Activated T-helper 17 cell treated with anti-CD3 and anti-CD28 coated beads, Interleukin-2, amount 50 U/mL, for 72 hours (primary cell): ENCODE data around the gene LCOR. TPM values are rescaled to one million over a fixed set of nuclear protein-coding genes. Genes with fewer than 3 reads are reported as not detected.

ENCODE experiments used
- ATAC-seq: fragments of 150-1000 bp; cut with Tn5 transposase; replicated peaks from 2 replicates; pipeline ENCODE4 v1.10.0; 2021; ENCODE audit warnings: mild to moderate bottlenecking, moderate library complexity
- H3K27ac Mint-ChIP-seq: one replicate; pipeline ENCODE4 v1.8.0; 2022; ENCODE audit warnings: mixed read lengths
- H3K27me3 Mint-ChIP-seq: one replicate; pipeline ENCODE4 v1.8.0; 2022; ENCODE audit warnings: mixed read lengths
- H3K36me3 Mint-ChIP-seq: one replicate; pipeline ENCODE4 v1.8.0; 2022; ENCODE audit warnings: low read depth, mild to moderate bottlenecking, mixed read lengths
- H3K4me1 Mint-ChIP-seq: one replicate; pipeline ENCODE4 v1.8.0; 2022; ENCODE audit warnings: mixed read lengths
- H3K4me3 Mint-ChIP-seq: one replicate; pipeline ENCODE4 v1.8.0; 2022; ENCODE audit warnings: mild to moderate bottlenecking, mixed read lengths
- H3K9me3 Mint-ChIP-seq: one replicate; pipeline ENCODE4 v1.8.0; 2022; ENCODE audit warnings: mixed read lengths
- total RNA-seq, 2 donors: library from RNA; stranded (reverse); gene quantifications; one replicate each; pipeline ENCODE4 v1.2.3, GENCODE V29; 2022

Gene LCOR
- total RNA-seq, 2 donors from 2014 or later, result 25.5 to 29.6 TPM

DNA sequence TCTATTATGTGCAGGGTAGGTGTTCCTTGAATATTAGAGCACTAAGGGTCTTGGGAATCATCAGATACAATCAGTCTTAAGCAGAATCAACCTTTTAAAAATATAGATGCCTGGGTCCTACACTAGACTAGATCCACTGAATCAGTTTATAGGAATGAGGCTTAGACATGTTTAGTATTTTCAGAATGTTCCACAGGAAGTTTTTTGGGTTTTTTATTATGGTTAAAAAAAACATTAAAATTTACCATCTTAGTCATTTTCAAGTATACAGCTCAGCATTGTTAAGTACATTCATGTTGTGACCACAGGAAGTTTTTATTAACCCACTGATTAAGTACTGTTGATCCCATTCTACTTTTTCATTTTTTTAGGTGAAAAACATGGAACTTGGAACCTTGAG is 135.7 kb downstream of the LCOR start:
- H3K36me3 Mint-ChIP-seq, result no peaks in the 10 kb centered on the region
- H3K9me3 Mint-ChIP-seq, result no peaks in the 10 kb centered on the region
- H3K4me3 Mint-ChIP-seq, result no peak overlapping the region
- no peaks in the 10 kb centered on the region for H3K4me1 Mint-ChIP-seq
- H3K27me3 Mint-ChIP-seq, result no peaks in the 10 kb centered on the region
- no peak overlapping the region for H3K27ac Mint-ChIP-seq
- no peak for ATAC-seq

DNA sequence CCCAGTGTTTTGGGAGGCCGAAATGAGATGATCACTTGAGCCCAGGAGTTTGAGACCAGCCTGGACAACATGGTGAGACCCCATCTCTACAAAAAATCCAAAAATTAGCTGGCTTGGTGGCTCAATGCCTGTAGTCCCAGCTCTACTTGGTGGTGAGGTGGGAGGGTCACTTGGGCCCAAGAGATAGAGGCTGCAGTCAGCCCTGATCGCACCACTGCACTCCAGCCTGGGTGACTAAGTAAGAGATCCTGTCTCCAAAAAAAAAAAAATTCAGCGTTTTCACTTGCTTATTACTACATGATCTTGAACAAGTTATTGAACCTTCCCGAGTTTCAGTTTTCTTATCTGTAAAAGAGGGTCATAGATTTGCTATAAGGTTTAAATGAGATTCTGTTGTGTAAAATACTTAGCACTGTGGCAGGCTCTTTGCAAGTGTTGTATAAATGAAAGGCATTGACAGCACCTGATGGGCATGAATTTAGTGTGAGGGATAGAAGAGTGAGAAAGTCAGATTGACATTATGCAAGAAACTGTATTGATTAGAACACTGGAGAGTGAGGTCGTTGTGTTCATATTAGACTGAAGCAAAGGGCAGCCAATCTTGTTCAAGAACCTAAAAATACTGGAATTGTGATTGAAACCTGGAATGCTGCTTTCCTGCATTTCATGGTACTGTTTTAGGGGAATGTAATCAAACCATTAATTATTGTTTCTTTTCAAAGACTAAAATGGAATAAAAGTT is 136.8 kb downstream of the LCOR start:
- H3K4me3 Mint-ChIP-seq, result no peak overlapping the region
- no peaks in the 10 kb centered on the region for H3K4me1 Mint-ChIP-seq
- H3K27me3 Mint-ChIP-seq, result no peaks in the 10 kb centered on the region
- H3K36me3 Mint-ChIP-seq, result no peaks in the 10 kb centered on the region
- H3K9me3 Mint-ChIP-seq, result no peaks in the 10 kb centered on the region
- no peak for ATAC-seq
- no peak overlapping the region for H3K27ac Mint-ChIP-seq

DNA sequence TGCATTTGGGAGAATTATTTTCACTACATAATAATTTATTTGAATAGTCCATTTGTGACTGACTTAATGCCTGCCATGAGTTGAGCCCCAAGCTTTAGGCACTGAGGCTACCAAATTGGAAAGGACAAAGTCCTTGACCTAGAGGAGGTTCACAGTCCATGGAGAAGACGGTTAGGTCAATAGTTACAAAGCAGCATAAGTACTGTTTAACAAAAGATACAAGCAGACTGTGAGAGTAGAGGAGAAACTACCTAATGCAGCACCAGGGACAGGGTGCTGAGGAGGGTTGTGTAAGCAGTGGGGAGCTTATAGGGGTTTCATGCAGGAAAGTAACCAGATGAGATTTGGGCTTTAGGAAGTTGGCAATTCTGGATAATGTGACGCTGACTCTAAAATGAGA is 139.2 kb downstream of the LCOR start:
- Mint-ChIP-seq H3K9me3 (no peaks in the 10 kb centered on the region), H3K4me3 (no peak overlapping the region), H3K4me1 (no peaks in the 10 kb centered on the region), H3K36me3 (no peaks in the 10 kb centered on the region), H3K27me3 (no peaks in the 10 kb centered on the region), H3K27ac (no peak overlapping the region)
- ATAC-seq, result no peak

DNA sequence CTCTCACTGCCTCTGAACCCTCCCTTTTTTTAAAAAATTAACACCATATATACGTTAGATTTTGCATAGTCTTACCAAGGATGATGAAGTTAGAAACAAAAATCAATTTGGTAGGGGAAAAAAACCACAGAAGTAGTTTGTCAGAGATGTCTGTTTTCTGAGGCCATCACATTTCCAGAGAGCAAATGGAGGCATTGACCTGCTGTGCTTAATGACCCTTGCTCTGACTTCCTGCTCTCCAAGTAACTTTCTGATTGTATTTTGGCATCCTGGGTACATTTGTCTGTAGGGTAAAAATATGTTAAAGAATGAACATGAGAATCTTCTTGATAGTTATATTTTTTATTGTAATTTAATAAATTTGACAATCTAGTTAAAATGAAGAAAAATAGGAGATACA is 140.2 kb downstream of the LCOR start:
- Mint-ChIP-seq H3K36me3 (no peaks in the 10 kb centered on the region), H3K9me3 (no peaks in the 10 kb centered on the region)

DNA sequence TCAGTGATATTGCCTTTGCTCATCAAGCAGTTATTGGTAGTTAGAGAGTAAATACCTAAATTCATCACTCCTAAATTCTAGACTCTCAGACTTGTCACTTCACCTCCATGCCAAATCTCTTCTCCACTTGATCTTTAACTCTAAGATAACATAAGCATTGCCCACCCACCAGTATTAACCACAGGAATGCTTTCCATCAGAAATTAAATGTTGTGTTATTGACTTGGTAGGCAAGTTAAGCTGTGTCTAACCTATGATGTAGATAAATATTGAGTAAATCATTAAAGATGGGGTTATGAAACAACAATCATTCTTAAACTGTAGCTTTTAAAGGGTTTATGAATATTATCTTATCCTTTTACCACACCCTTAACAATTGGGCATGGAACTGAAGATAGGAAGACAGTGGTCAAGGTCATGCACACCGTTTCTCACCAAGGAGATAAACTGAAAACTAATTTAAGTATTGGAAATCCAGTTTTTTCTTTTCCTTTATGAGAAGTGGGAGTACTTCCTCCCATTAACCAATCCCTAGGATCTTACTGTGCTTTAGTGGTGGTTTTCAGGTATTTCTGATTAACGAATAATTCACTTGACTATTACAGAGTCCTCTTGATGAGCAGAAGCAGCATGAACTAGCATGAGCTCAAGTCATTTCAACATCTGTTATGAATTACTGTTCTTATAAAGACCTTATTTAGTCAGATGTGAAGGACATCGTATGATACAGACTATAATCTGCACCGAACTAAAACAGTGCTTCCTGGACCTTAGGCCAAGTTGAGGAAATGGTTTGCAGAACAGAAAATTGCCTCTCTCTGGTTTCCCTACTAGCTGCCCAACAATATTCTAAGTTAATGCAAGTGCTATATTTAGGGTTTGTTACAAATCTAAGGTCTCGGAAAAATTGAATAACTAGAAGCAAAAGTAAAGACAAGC is 142.0 kb downstream of the LCOR start:
- H3K27ac Mint-ChIP-seq, result no peak overlapping the region
- ATAC-seq, result no peak
- H3K9me3 Mint-ChIP-seq, result no peaks in the 10 kb centered on the region
- H3K36me3 Mint-ChIP-seq, result peaks cover 6% of the 10 kb centered on the region
- H3K27me3 Mint-ChIP-seq, result no peaks in the 10 kb centered on the region
- H3K4me1 Mint-ChIP-seq, result peaks cover 13% of the 10 kb centered on the region
- H3K4me3 Mint-ChIP-seq, result no peak overlapping the region

More for the DNA sequence above, 140.2 kb downstream of the LCOR start:
- Mint-ChIP-seq H3K27me3 (no peaks in the 10 kb centered on the region), H3K27ac (no peak overlapping the region), H3K4me3 (no peak overlapping the region), H3K4me1 (no peaks in the 10 kb centered on the region)
- no peak for ATAC-seq

DNA sequence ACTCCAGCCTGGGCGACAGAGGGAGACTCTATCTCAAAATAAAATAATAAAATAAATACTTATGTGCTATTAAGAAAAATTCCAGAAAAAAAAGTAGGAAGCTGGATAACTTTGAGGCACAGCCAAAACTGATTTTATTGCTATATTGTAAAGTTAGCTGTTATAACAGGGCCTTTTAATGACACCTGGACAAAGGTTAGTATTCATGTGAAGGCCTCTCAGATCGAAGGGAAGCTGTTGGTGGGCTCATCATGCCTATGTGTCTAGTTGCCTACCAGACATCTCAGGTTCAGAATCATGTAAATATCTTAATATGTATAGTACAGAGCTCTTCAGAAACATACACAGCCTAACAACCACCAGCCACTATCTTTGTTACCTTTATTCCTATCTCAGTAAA is 143.0 kb downstream of the LCOR start:
- no peaks in the 10 kb centered on the region for H3K9me3 Mint-ChIP-seq
- peaks cover 13% of the 10 kb centered on the region for H3K4me1 Mint-ChIP-seq
- no peak for ATAC-seq
- H3K27me3 Mint-ChIP-seq, result no peaks in the 10 kb centered on the region
- H3K27ac Mint-ChIP-seq, result no peak overlapping the region
- no peak overlapping the region for H3K4me3 Mint-ChIP-seq
- peaks cover 6% of the 10 kb centered on the region for H3K36me3 Mint-ChIP-seq

DNA sequence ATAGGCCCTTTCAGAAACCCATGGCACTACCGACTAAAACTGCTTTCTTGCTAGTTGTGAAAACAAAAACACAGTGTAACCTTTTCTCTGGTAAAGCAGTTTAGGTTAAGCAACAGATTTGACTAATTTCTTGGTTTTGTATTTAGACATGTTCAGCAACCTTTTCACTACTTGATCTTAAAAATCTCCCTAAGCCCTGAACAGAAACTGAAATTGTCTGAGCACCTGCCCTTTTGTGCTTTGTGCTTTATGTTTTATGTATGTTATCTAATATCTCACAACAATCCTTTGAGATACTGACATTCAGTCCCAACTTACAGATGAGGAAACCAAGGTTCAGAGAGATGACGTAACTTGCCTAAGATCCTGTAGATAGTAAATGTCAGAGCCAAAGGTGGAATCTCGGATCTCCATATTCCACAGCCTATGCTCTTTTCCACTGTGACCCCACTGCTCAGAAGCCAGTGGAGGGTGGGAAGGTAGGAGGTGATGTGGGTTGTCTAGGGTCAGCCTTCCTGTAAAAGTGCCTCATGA is 146.6 kb downstream of the LCOR start:
- H3K27me3 Mint-ChIP-seq, result no peaks in the 10 kb centered on the region
- H3K27ac Mint-ChIP-seq, result peak overlapping the region; percentile 80

DNA sequence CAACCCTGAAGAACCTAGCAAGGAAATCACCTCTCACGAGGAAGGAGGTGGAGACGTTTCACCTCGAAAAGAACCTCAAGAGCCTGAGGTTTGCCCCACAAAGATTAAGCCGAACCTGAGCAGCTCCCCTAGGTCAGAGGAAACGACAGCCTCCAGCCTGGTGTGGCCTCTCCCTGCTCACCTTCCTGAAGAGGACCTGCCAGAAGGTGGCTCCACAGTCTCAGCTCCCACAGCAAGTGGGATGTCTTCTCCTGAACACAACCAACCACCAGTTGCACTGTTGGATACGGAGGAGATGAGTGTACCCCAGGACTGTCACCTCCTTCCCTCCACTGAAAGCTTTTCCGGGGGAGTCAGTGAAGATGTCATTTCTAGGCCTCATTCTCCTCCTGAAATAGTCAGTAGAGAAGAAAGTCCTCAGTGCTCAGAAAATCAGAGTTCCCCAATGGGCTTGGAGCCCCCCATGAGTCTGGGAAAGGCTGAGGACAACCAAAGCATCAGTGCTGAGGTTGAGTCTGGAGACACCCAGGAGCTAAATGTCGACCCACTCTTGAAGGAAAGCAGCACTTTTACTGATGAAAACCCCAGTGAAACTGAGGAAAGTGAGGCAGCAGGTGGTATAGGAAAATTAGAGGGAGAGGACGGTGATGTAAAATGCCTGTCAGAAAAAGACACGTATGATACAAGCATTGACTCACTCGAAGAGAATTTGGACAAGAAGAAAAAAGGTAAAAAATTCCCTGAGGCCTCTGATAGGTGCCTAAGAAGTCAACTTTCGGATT is 150.2 kb downstream of the LCOR start:
- Mint-ChIP-seq H3K27me3 (no peaks in the 10 kb centered on the region), H3K36me3 (peaks cover 27% of the 10 kb centered on the region), H3K27ac (no peak overlapping the region), H3K4me3 (no peak overlapping the region), H3K9me3 (no peaks in the 10 kb centered on the region), H3K4me1 (peaks cover 13% of the 10 kb centered on the region)
- ATAC-seq, result no peak

More for the DNA sequence above, 146.6 kb downstream of the LCOR start:
- Mint-ChIP-seq H3K9me3 (no peaks in the 10 kb centered on the region), H3K36me3 (peaks cover 27% of the 10 kb centered on the region), H3K4me3 (peak overlapping the region; percentile 60), H3K4me1 (peaks cover 13% of the 10 kb centered on the region)
- ATAC-seq, result peak; percentile 96

DNA sequence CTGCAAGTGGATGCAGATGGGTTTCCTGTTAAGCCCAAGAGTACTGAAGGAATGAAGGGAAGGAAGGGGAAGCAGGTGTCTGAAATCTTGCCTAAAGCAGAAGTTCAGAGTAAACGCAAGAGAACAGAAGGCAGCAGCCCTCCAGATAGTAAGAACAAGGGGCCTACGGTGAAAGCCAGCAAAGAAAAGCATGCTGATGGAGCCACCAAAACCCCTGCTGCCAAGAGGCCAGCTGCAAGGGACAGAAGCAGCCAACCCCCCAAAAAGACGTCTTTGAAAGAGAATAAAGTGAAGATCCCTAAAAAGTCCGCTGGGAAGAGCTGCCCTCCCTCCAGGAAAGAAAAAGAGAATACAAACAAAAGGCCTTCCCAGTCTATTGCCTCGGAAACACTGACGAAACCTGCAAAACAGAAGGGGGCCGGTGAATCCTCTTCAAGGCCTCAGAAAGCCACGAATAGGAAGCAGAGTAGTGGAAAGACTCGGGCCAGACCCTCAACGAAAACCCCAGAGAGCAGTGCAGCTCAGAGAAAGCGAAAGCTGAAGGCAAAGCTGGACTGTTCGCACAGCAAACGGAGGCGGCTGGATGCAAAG is 152.5 kb downstream of the LCOR start:
- H3K4me1 Mint-ChIP-seq, result no peaks in the 10 kb centered on the region
- no peak overlapping the region for H3K27ac Mint-ChIP-seq
- H3K36me3 Mint-ChIP-seq, result peaks cover 21% of the 10 kb centered on the region
- no peak overlapping the region for H3K4me3 Mint-ChIP-seq
- no peak for ATAC-seq
- H3K27me3 Mint-ChIP-seq, result no peaks in the 10 kb centered on the region
- no peaks in the 10 kb centered on the region for H3K9me3 Mint-ChIP-seq

DNA sequence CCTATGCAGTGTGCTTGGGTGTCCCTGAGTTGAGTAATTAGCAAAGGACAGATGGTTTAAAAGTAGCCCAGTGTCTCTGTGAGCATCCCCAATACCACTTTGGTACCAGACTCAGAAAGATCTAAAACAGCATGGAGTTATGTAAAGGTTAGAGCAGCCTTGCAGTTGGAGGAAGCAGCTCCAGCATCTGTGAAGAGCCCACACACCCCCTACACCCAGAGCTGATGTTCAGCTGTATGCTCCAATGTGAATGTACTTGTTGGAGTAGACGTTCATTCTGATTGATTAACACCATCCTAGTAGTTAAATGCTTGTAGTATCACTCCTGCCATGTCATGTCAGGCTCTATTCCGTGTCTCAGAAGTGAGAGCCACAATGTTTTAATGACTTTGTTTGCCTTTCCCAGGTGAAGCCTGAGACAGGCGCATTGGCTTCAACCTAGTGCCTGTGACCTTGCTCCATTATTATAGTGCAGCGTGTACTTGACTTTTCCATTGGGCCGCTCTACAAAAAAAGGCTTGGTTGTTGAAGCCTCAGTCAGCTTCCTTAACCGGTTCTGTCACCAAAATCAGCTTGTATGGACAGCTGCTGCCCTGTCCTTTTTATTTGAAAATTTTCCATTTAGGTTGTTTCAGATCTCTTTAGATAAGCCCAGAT is 154.2 kb downstream of the LCOR start:
- H3K27ac Mint-ChIP-seq, result no peak overlapping the region
- no peaks in the 10 kb centered on the region for H3K9me3 Mint-ChIP-seq
- ATAC-seq, result no peak
- H3K27me3 Mint-ChIP-seq, result no peaks in the 10 kb centered on the region
- H3K4me1 Mint-ChIP-seq, result no peaks in the 10 kb centered on the region
- H3K36me3 Mint-ChIP-seq, result peaks cover 12% of the 10 kb centered on the region
- H3K4me3 Mint-ChIP-seq, result no peak overlapping the region

DNA sequence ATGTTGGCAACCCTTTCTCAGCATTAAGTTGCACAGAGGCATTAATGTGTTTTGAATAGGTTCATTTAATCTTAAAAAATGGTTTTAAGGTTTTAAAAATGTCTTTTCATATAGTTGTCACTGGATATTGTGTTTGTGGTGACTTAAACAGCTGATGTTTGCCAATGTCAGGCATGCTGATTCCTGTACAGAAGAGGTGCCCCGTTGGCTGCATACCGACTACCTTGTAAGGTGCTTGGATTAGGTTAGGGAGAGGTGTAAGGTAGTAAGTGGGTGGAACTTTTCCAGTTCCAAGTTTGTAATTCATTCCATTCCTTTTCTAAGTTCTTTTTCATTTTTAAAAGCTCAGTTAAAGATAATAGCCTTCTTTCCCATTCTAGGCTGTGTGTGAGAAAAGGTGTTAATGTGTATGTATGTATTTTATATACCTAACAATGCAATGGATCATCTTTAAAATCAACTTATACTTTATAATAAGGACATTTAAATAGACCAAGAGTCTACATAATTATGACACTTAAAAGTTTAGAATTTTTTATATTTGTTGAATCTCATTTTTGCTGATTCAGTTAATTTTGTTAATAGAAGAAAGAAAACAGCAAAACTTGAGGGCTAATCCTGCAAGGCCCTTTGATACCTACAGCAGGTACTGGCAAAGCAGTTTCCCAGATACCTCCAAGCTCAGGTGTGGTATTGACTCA is 155.2 kb downstream of the LCOR start:
- no peak for ATAC-seq
- Mint-ChIP-seq H3K27me3 (no peaks in the 10 kb centered on the region), H3K4me3 (no peak overlapping the region), H3K27ac (no peak overlapping the region), H3K9me3 (no peaks in the 10 kb centered on the region), H3K36me3 (peaks cover 3% of the 10 kb centered on the region), H3K4me1 (no peaks in the 10 kb centered on the region)

DNA sequence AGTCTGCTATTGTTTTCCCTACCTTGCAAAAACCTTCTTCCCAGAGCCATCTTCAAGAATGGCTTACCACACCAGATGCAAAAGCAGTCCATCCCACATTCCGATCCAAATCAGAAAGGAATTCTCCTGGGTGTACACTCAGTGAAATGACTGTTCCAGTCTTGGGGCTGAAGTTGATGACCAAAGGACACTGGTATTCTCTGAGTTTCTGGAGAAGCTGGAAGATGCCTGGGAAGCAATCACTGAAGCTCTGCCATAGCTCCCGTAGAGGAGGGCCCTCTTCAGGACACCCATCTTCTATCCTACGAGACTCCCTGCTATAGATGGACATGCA is 155.7 kb downstream of the LCOR start:
- Mint-ChIP-seq H3K9me3 (no peaks in the 10 kb centered on the region), H3K36me3 (no peaks in the 10 kb centered on the region)

DNA sequence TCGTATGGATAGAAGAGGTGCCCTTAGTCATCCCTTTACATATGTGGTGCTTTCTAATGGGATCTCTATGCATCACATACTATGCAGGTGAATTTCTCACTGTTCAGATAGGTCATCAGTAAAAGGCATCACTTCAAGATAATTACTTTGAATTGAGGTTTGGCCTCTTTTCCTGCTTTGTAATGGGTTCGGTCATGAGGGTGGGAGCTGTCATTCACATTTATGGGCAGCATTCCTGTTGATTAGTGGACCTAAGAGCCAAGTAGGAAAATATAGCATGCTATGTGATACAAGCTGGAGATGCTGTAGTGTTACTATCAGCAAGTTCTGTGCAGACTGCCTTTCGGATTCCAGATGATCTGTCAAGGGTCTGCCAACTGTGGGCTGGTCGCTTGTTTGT is 156.3 kb downstream of the LCOR start:
- Mint-ChIP-seq H3K27me3 (no peaks in the 10 kb centered on the region), H3K9me3 (no peaks in the 10 kb centered on the region), H3K4me1 (no peaks in the 10 kb centered on the region), H3K27ac (no peak overlapping the region), H3K4me3 (no peak overlapping the region), H3K36me3 (no peaks in the 10 kb centered on the region)
- ATAC-seq, result no peak

More for the DNA sequence above, 155.7 kb downstream of the LCOR start:
- Mint-ChIP-seq H3K27me3 (no peaks in the 10 kb centered on the region), H3K27ac (no peak overlapping the region), H3K4me3 (no peak overlapping the region), H3K4me1 (no peaks in the 10 kb centered on the region)
- ATAC-seq, result no peak
